ENCODE results near the gene CLEC4C.
A peak's percentile ranks its signal among the peaks of the same experiment; 100 is the strongest.

CLEC4C gene

GRCh38 chr12:7723926-7724325 lies 23.2 kb downstream of the CLEC4C start:
- no peak for DNase-seq

- no peak for DNase-seq
Measured at GRCh38 chr12:7719946-7720730, 27.0 kb downstream of the CLEC4C start.

GRCh38 chr12:7716381-7716780 lies 30.8 kb downstream of the CLEC4C start:
- no peak for DNase-seq

GRCh38 chr12:7712841-7713442 lies 34.2 kb downstream of the CLEC4C start:
- no peak for DNase-seq

GRCh38 chr12:7711133-7711532 lies 36.0 kb downstream of the CLEC4C start, which contains the start of gene DPPA3:
DPPA3 (plus strand) TSS chr12:7711433; CDS start chr12:7711571, 138 bp downstream.
- no peak for DNase-seq

- no peak for DNase-seq
Measured at GRCh38 chr12:7709969-7710675, 37.1 kb downstream of the CLEC4C start.

- DNase-seq: no peak
Measured at GRCh38 chr12:7705846-7706245, 41.3 kb downstream of the CLEC4C start.

- DNase-seq: peak in 1 of 58 donors; percentile 1
Measured at GRCh38 chr12:7695566-7696197, 51.5 kb downstream of the CLEC4C start, which contains the start of gene GDF3. GDF3 (minus strand) TSS chr12:7695775; CDS start chr12:7695728, 47 bp downstream.

GRCh38 chr12:7695237-7695560 lies 52.0 kb downstream of the CLEC4C start:
- DNase-seq: peak in 1 of 58 donors; percentile 1

- no peak for DNase-seq
Measured at GRCh38 chr12:7694556-7695236, 52.5 kb downstream of the CLEC4C start.

GRCh38 chr12:7693793-7694192 lies 53.4 kb downstream of the CLEC4C start:
- DNase-seq: no peak

- no peak for DNase-seq
Measured at GRCh38 chr12:7681535-7681934, 65.6 kb downstream of the CLEC4C start.
